ENCODE measurements around the gene RNASEH2B.

RNASEH2B gene

GRCh38 chr13:50907781-50908180, 1.8 kb upstream of the RNASEH2B start:
- no peak for DNase-seq (ENCODE audit: low read depth in 2 of 2)

- no peak for DNase-seq (ENCODE audit: low read depth in 2 of 2)
Measured at GRCh38 chr13:50908371-50908770, 1.2 kb upstream of the RNASEH2B start.

DNA sequence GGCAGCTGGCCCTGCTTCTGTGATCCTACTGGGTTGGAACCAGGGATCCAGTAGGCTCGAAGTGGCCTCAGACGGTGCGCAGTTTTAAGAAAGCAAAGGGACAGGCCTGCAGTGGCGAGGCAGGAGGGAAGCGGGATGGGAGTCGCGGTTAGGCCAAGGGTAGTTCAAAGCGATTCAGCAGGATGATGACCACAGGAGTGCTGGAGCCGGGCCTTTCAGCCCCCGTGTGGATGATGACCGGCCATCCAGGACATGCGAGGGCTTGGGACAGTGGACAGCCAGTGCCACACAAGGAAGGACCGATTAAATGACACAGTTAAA, 854 bp downstream of the RNASEH2B start:
- no peak for DNase-seq (ENCODE audit: low read depth in 2 of 2)

DNA sequence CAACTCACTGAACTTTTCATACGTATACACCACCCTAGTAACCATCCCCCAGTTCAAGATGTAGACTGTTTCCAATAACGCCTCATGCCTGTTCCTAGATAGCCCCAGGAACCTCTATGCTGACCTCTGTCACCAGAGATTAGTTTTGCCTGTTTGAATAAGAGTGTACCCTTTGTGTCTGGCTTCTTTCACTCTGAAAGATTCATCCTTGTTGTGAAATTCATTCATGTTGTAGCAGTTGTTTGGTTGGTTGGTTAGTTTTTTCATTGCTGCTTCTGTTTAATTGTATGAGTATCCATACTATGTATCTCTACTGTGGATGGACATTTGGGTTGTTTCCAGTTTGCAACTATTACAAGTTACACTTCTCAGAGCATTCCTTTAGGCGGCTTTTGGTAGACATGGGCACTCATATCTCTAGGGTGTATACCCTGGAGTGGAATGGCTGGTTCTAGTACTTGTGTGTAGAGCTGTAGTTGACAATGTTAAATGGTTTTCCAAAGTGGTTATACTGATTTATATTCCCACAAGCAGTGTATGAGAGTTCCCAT, 1.6 kb downstream of the RNASEH2B start:
- no peak for DNase-seq (ENCODE audit: low read depth in 2 of 2)

- peak; percentile 81 to 84 for DNase-seq (ENCODE audit: low read depth in 2 of 2)
Measured at GRCh38 chr13:50911937-50912795, 2.6 kb downstream of the RNASEH2B start.

- DNase-seq (ENCODE audit: low read depth in 2 of 2): no peak
Measured at GRCh38 chr13:50912851-50913250, 3.3 kb downstream of the RNASEH2B start.

- no peak for DNase-seq (ENCODE audit: low read depth in 2 of 2)
Measured at GRCh38 chr13:50914176-50914700, 4.6 kb downstream of the RNASEH2B start.

DNA sequence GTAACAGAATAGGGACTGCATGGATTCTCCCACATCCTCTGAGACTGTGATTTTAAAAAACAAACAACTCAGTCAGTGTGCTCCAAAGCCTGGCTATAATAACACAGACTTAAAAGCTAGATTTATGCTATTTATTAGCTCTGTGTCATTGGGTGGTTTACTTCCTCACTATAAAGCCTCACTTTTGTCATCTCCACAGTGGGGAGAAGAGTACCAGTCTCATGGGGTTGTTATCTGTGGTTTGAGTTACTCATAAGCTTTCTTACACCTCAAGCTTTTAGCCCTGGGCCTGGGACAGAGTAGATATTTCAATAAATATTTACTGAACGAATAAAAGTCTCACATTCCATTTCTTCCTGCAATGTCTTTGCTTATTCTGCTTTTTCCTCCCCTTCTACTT, 5.3 kb downstream of the RNASEH2B start:
- no peak for DNase-seq (ENCODE audit: low read depth in 2 of 2)

DNA sequence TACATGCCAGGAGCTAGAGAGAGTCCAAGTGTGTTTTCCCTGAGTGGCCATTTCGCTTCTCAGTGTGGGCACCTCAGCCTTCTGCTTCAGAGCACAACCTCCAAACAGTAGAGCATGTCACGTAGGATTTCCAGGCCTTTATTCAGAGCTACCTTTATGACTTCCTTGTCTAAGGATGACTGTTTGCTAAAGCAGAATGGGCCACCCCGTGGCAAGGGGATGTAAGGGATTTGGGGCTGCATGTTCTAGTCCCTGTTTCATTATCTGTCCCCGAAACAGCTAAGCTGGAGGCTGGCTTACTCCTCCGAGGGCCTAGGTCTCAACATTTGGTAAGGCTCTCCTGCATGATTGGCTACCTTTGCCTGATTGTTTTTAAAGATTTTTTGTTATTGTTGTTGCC, 6.0 kb downstream of the RNASEH2B start:
- DNase-seq (ENCODE audit: low read depth in 2 of 2): no peak

DNA sequence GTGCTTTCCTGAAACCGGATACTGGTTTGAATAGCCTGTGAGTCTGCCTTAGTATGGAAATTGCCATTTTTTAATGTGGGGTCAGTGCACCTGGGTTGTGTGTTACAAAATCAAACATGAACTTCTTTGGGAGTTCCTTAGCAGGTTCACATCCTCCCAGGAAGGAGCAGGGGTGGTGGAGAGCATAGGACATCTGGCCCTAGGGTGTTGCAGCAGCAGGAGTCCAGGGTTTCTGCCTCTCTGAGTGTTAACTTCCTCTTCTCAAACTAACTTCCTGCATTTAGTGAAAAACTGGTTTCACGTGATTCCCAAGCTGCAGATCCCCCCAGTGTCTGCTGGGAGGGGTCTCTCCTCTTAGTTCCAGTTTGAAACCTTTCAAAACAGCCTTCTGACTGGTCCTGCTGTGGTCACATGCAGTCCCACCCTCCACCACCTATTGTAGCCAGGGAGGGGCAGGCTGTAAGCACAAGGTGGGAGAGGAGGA, 7.2 kb downstream of the RNASEH2B start:
- no peak for DNase-seq (ENCODE audit: low read depth in 2 of 2)

- DNase-seq (ENCODE audit: low read depth in 2 of 2): no peak
Measured at GRCh38 chr13:50917572-50917971, 8.0 kb downstream of the RNASEH2B start.

- no peak for DNase-seq (ENCODE audit: low read depth in 2 of 2)
Measured at GRCh38 chr13:50918567-50918966, 9.0 kb downstream of the RNASEH2B start.

GRCh38 chr13:50919277-50919676, 9.7 kb downstream of the RNASEH2B start:
- DNase-seq (ENCODE audit: low read depth in 2 of 2): no peak

DNA sequence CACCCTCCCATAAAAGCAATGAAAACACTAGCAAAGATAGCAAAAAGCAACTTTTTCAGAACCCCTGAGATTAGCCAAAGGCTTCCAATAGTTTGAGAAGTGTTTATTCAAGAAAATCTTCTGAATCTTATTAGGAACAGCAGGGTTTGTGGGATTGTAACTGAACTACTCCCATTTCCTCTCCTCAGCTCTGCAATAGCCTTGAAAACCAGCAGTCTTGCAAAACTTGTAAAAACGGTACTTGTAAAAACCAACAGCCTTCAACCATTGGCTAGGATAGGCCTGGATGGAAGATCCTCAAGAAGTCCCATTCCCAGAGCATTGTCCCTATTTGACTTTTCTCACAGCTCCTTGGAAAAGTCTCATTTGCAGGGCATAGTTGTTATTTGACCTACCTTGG, 12.1 kb downstream of the RNASEH2B start:
- DNase-seq (ENCODE audit: low read depth in 2 of 2): no peak

- no peak for DNase-seq (ENCODE audit: low read depth in 2 of 2)
Measured at GRCh38 chr13:50923272-50923671, 13.7 kb downstream of the RNASEH2B start.

GRCh38 chr13:50924025-50924424, 14.4 kb downstream of the RNASEH2B start:
- DNase-seq (ENCODE audit: low read depth in 2 of 2): no peak

DNA sequence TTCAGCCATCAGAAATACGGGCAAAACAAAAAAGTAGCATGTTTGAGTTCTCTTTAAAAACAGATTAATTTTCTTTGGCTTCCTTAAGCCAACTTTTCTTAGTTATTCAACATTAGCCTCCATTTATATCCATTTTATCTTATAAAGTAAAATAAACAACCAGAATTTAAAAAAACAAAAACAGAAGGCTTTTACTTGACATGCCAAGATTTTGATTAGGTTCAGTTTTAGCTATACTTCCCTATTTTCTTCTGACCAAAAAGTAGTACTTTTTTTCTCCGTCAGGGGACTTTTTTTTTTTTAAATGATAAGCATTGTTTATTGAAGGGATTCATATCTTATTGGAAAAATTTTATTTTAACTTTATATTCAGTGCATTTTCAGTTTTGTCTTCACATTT, 18.1 kb downstream of the RNASEH2B start:
- DNase-seq (ENCODE audit: low read depth in 2 of 2): no peak

- no peak for DNase-seq (ENCODE audit: low read depth in 2 of 2)
Measured at GRCh38 chr13:50928102-50928501, 18.5 kb downstream of the RNASEH2B start.

GRCh38 chr13:50928659-50929462, 19.3 kb downstream of the RNASEH2B start:
- DNase-seq (ENCODE audit: low read depth in 2 of 2): no peak

GRCh38 chr13:50932091-50932490, 22.5 kb downstream of the RNASEH2B start:
- DNase-seq (ENCODE audit: low read depth in 2 of 2): no peak

GRCh38 chr13:50934735-50935435, 25.3 kb downstream of the RNASEH2B start:
- DNase-seq (ENCODE audit: low read depth in 2 of 2): no peak

DNA sequence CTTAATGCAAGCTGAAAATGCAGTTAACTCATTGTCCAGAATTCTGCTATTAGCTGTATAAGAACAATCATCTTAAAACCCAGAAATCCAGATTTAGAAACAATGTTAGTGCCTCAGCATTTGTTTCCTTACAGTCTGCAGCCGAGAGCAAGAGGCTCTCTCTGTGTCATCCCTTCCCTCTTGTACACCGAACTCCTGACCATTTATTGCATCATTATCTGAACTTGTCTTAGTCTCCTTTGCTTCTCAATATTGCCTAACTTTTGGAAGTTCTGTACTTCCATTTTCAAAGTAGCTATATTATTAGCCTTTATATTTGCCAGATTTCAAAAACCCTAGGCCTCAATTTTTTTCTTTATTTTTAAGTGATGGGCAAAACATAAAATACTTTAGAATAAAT, 27.1 kb downstream of the RNASEH2B start:
- no peak for DNase-seq (ENCODE audit: low read depth in 2 of 2)

Data from stimulated activated CD8-positive, alpha-beta memory T cell treated with anti-CD3 and anti-CD28 coated beads, Interleukin-2, amount 100 ng/mL, for 1 hour (primary cell).